CD4-positive, alpha-beta T cell (primary cell): Measurements from ENCODE around the gene NDUFB5. TPM values are rescaled to one million over a fixed set of nuclear protein-coding genes. Genes with fewer than 3 reads are reported as not detected.

Source experiments
- ATAC-seq: fragments of 200-7000 bp; cut with Tn5 transposase; one replicate; pipeline ENCODE4 v1.10.0; 2022; ENCODE audit warnings: mild to moderate bottlenecking; ENCODE audit not compliant: poor library complexity
- CTCF ChIA-PET: fragments of 350-600 bp; sonication (Branson Sonifier 250); formaldehyde crosslinking; loops from one replicate; lab custom pipeline; 2021; ENCODE audit warnings: antibody characterized with exemption, inconsistent platforms; lab: Charles Lee
- POLR2A ChIA-PET: fragments of 350-600 bp; sonication (Branson Sonifier 250); formaldehyde crosslinking; loops from one replicate; lab custom pipeline; 2021; ENCODE audit warnings: antibody characterized with exemption, inconsistent platforms; lab: Charles Lee
- DNase-seq, 14 experiments: peaks; one replicate each; pipeline ENCODE4 v3.0.0-alpha.2; 2013 to 2020; ENCODE audit warnings: mixed read lengths in 2 of 14
- H3K27ac ChIP-seq, 2 donors: one replicate each; pipeline versions ENCODE4 v1.5.1 to v1.7.0; 2013; ENCODE audit warnings: low read length in 2 of 2, low read depth in 1 of 2, mild to moderate bottlenecking in 1 of 2
- H3K27me3 ChIP-seq, 2 experiments: 1 replicate in 1 of 2; 2 replicates in 1 of 2; pipeline versions ENCODE4 v1.6.1 to v1.7.0; 2013; ENCODE audit warnings: low read length in 2 of 2, control low read depth in 1 of 2, mild to moderate bottlenecking in 1 of 2, moderate library complexity in 1 of 2; ENCODE audit not compliant: insufficient read depth in 2 of 2, control insufficient read depth in 1 of 2
- H3K36me3 ChIP-seq: one replicate; pipeline ENCODE4 v1.6.1; 2013; ENCODE audit warnings: low read length, control low read depth; ENCODE audit not compliant: insufficient read depth
- H3K4me1 ChIP-seq: one replicate; pipeline ENCODE4 v1.6.1; 2013; ENCODE audit warnings: low read length, control low read depth; ENCODE audit not compliant: insufficient read depth
- H3K4me3 ChIP-seq: one replicate; pipeline ENCODE4 v1.5.1; 2013; ENCODE audit warnings: mild to moderate bottlenecking, low read length, moderate library complexity
- H3K9me3 ChIP-seq, 2 experiments: 1 replicate in 1 of 2; 2 replicates in 1 of 2; pipeline versions ENCODE4 v1.6.1 to v1.7.0; 2013; ENCODE audit warnings: low read length in 2 of 2, mild to moderate bottlenecking in 2 of 2, control low read depth in 1 of 2, moderate library complexity in 1 of 2; ENCODE audit not compliant: control insufficient read depth in 1 of 2, insufficient read depth in 1 of 2
- H3K27ac Mint-ChIP-seq: one replicate; pipeline ENCODE4 v1.8.0; 2020; ENCODE audit warnings: mixed read lengths
- H3K27me3 Mint-ChIP-seq: one replicate; pipeline ENCODE4 v1.8.0; 2021; ENCODE audit warnings: mixed read lengths
- H3K36me3 Mint-ChIP-seq: one replicate; pipeline ENCODE4 v1.8.0; 2021; ENCODE audit warnings: low read depth, mixed read lengths
- H3K4me1 Mint-ChIP-seq: one replicate; pipeline ENCODE4 v1.8.0; 2021; ENCODE audit warnings: low read depth, mixed read lengths
- H3K4me3 Mint-ChIP-seq: one replicate; pipeline ENCODE4 v1.8.0; 2020; ENCODE audit warnings: mild to moderate bottlenecking, mixed read lengths
- H3K9me3 Mint-ChIP-seq: one replicate; pipeline ENCODE4 v1.8.0; 2020; ENCODE audit warnings: mixed read lengths
- CTCF ChIP-seq: fragments of 200-600 bp; IDR thresholded peaks from one replicate; pipeline ENCODE4 v1.8.0; 2022; ENCODE audit warnings: antibody characterized with exemption, mild to moderate bottlenecking
- intact Hi-C, 2 experiments: fragments of 100-400 bp; cut with DNase I in 1 of 2; cut with micrococcal nuclease in 1 of 2; formaldehyde crosslinking; loops; one replicate each; pipeline versions ENCODE4 v1.15.1 to v1.9.0; 2023 to 2025; cut with DNase I, micrococcal nuclease
- total RNA-seq, 174 experiments: library from RNA in 2 of 174; stranded (reverse) in 2 of 174; gene quantifications; one replicate each; pipeline ENCODE4 v1.2.3 and lab custom pipeline; 2021 to 2026

The NDUFB5 gene
- total RNA-seq, 2 experiments from 2014 or later, result 20.3 to 24.2 TPM

GRCh38 chr3:179660872-179661271 is 56.3 kb downstream of the NDUFB5 start:
- Histone ChIP-seq H3K4me3 (no peak overlapping the region), H3K27me3 (no peaks in the 10 kb centered on the region), H3K4me1 (peaks cover 2% of the 10 kb centered on the region), H3K36me3 (no peaks in the 10 kb centered on the region), H3K9me3 (no peaks in the 10 kb centered on the region), H3K27ac (no peak overlapping the region)
- H3K4me1 Mint-ChIP-seq, result peaks cover 16% of the 10 kb centered on the region
- H3K9me3 Mint-ChIP-seq, result no peaks in the 10 kb centered on the region
- ATAC-seq (no peak), DNase-seq (no peak)
- CTCF ChIA-PET, result interaction anchor here (2.7 kb wide), 1 partner anchor 11 kb away, joined by 11 read pairs; no protein-coding TSS in a partner anchor
- no peaks in the 10 kb centered on the region for H3K27me3 Mint-ChIP-seq
- no peak overlapping the region for H3K4me3 Mint-ChIP-seq
- intact Hi-C loops, result no loop called here
- TF ChIP-seq CTCF, result no peak
- POLR2A ChIA-PET, result interaction anchor here (1.0 kb wide), 1 partner anchor 9 kb away, joined by 3 read pairs; no protein-coding TSS in a partner anchor
- no peak overlapping the region for H3K27ac Mint-ChIP-seq
- H3K36me3 Mint-ChIP-seq, result no peaks in the 10 kb centered on the region

- Histone ChIP-seq H3K9me3 (no peaks in the 10 kb centered on the region), H3K27me3 (no peaks in the 10 kb centered on the region), H3K36me3 (no peaks in the 10 kb centered on the region), H3K4me3 (no peak overlapping the region), H3K27ac (no peak overlapping the region), H3K4me1 (peaks cover 2% of the 10 kb centered on the region)
- Mint-ChIP-seq H3K9me3 (no peaks in the 10 kb centered on the region), H3K4me1 (peaks cover 7% of the 10 kb centered on the region), H3K27ac (no peak overlapping the region), H3K27me3 (no peaks in the 10 kb centered on the region), H3K36me3 (no peaks in the 10 kb centered on the region), H3K4me3 (no peak overlapping the region)
- no peak for ATAC-seq
- intact Hi-C loops, result no loop called here
- DNase-seq, result no peak
- ChIA-PET POLR2A (interaction anchor here (1.0 kb wide), 1 partner anchor 9 kb away, joined by 3 read pairs; no protein-coding TSS in a partner anchor), CTCF (interaction anchor here (2.7 kb wide), 1 partner anchor 12 kb away, joined by 11 read pairs; no protein-coding TSS in a partner anchor)
- TF ChIP-seq CTCF, result no peak
These were observed 57.2 kb downstream of the NDUFB5 start for GRCh38 chr3:179661777-179662176.

- Histone ChIP-seq H3K27ac (no peak overlapping the region), H3K4me1 (peaks cover 2% of the 10 kb centered on the region), H3K9me3 (no peaks in the 10 kb centered on the region), H3K36me3 (no peaks in the 10 kb centered on the region), H3K4me3 (no peak overlapping the region), H3K27me3 (no peaks in the 10 kb centered on the region)
- intact Hi-C loops, result no loop called here
- H3K36me3 Mint-ChIP-seq, result no peaks in the 10 kb centered on the region
- no peaks in the 10 kb centered on the region for H3K9me3 Mint-ChIP-seq
- POLR2A ChIA-PET, result no interaction called here
- H3K4me3 Mint-ChIP-seq, result no peak overlapping the region
- ATAC-seq (no peak), DNase-seq (no peak)
- no peaks in the 10 kb centered on the region for H3K27me3 Mint-ChIP-seq
- no peak overlapping the region for H3K27ac Mint-ChIP-seq
- no peak for TF ChIP-seq CTCF
- H3K4me1 Mint-ChIP-seq, result peaks cover 5% of the 10 kb centered on the region
- CTCF ChIA-PET, result interaction anchor here (0.7 to 2.7 kb wide), 2 partner anchors 14 to 73 kb away, joined by 3 to 11 read pairs; no protein-coding TSS in a partner anchor
These were observed 58.5 kb downstream of the NDUFB5 start for GRCh38 chr3:179663093-179663492.
